Endometrial microvascular endothelial cells (primary cell): ENCODE results near the gene CHI3L1. TPM values are rescaled to one million over a fixed set of nuclear protein-coding genes. Genes with fewer than 3 reads are reported as not detected.

ENCODE experiments used
- in situ Hi-C: cut with HindIII; loops from 2 replicates; pipeline ENCODE4 v1.10.0; 2017; ENCODE audit warnings: low sequenced_read_pairs, low pct_unique_long_range_greater_than_20kb; ENCODE audit errors: inconsistent ontology term
- total RNA-seq: library from RNA; depleted of rRNA; stranded (reverse); fragments of >200 nt; gene quantifications from one replicate; pipeline ENCODE4 v1.2.3, GENCODE V29; 2015; ENCODE audit errors: inconsistent ontology term

Gene CHI3L1
- total RNA-seq, 1 donor from 2014 or later = not detected

DNA sequence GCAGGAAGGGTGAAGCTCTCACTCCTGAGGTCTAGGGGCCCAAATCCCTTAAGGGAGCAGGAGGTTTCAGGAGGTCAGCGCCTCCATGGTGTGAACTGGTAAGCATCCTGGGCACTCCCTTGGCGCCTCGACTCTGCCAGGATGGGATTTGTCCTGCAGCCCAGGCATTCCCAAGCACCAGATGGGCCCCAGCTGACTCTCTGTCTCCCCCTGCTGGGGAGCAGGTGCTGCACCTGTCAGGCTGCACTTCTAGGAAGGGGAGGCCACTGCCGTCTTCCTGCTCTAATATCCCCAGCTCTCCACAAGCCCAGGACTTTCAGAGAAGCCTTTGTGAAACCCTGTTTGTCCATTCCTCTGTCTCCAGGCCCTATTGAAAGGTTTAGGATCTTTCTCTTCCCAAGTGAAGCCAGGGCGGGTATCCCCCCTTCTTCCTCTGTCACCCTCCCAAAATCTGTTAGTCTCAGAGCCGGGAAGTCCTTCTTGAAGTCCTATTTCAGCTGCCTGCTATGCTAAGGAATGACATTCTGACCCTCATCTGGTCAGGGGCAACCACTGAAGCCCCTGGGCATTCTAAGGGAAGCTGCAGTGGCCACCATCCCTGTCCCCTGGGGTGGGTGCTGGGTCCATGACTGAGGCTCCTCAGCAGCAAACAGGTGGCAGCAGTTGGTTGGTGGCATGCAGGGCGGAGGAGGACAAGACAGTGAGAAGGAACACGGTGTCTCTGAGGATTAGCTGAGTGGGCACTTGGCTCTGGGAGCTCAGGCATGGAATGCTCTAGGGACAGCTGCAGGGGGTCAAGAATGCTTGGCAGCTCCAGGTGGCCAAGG is 14.1 kb downstream of the CHI3L1 start:
- in situ Hi-C loops = no loop called here

DNA sequence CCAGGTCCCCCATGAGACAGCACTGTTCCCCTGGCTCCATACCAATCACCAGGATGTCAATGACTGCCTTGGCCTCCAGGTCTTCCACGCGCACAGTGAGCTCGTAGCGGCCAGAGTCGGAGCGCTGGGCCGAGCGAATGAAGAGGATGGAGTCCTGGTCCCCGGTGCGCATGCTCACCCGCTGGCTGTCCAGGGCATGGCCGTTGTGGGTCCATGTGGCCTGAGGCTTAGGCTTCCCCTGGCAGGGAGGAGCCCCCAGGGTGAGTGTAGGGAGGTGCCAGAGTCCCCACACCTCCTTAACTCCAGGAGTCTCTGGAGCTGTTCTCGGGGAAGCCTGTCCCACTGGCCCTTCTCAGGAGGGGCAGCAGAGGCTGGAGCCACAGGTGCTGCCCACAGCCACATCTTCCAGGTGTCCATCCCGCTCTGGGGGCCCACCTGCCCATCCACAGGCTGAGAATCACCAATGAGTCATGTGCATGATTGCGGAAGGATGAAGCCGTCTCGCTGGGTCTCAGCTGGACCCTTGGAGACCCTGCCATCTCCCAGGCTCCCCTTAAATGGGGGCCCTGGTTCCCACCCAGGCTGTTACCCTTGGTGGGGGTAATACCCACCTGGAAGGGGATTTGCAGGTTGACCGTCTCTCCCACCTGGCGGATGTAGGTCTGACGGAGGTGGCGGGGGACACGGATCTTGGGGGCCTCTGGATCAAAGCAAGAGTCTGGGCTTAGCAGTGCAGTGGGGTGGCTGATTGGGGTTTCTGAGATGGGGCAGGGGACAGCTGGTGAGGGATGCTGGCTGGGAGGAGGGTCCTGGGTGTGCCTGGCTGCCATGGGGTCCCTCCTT is 14.9 kb downstream of the CHI3L1 start:
- in situ Hi-C loops = no loop called here

DNA sequence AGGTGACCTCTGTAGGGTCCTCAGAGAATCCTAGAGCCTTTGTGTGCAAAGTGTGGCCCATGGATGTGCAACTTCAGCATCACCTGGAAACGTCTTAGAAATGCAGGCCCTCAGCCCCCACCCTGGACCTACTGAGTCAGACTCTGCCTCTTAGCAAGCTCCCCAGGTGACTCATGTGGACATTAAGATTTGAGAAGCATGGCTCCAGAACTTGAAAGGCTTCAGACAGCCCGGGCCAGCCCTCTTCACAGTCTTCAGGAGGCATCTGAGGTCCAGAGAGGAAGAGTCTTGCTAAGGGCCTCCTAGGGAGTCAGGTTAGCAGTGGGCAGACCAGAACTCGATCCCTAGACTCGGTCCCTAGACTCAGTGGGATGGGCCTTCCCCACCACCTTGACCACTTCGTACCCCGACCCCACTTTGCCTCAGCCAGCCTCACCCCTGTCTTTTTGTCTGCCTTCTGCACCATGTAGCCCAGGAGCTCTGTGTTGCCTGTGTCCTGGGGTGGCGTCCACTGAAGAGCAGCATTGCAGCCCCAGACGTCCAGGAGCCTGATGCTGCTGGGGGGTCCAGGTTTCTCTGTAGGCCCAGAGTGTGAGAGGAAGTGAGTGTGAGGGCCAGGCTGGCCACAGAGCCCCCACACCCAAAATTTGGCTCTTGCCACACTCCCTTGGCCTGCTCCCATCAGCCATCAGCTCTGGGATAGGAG is 15.7 kb downstream of the CHI3L1 start:
- in situ Hi-C loops = no loop called here

DNA sequence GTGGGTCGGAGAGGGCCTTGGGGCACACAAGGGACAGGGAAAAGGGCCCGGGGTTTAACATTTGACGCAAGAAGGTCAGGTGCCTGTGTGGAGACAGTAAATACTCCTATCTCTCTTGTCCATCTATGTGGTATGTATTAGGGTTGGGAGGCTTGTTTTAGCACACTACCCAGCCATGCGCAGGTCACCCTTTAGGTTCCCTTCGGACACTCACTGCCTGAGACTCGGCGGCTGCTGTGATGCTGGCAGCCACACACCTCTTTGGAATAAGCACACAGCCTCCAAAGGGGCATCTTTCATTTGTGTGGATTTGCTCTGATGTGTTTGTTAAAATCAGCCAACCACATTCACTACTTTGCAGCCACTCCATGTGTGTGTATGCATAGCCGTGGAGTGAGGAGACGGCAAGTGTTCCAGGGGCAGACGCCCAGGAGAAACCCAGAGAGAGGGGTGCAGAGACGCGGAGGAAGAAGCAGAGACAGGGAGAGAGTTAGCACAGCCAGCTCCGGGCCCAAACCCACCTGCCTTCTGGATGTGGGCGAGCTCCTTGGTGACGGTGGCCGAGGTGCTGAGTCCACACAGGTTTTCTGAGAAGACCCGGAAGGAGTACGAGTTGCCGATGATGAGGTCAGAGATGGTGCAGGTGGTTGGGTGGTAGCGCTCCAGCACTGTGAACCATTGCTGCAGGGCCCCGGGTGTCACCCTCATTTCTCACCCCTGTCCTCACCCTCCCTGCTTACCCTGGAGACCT is 16.6 kb downstream of the CHI3L1 start:
- in situ Hi-C loops = no loop called here

DNA sequence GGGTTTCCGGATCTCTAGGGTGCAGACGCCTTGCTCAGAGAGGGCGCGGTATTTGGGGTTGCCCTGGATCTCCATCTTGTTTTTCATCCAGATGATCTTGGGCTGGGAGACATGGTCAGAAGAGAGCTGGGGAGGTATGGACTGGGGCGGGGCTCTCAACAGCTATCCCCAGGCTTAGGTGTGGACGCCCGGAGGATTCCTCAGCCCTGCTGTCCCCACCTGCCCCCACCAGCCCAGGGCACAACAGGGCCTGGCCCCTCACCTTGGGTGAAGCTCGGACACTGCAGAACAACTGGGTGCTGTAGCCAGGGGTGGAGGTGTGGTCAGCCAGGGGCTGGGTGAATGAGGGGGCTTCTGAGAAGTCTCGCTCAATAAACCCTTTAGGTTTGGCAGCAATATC is 17.5 kb downstream of the CHI3L1 start:
- in situ Hi-C loops = no loop called here

DNA sequence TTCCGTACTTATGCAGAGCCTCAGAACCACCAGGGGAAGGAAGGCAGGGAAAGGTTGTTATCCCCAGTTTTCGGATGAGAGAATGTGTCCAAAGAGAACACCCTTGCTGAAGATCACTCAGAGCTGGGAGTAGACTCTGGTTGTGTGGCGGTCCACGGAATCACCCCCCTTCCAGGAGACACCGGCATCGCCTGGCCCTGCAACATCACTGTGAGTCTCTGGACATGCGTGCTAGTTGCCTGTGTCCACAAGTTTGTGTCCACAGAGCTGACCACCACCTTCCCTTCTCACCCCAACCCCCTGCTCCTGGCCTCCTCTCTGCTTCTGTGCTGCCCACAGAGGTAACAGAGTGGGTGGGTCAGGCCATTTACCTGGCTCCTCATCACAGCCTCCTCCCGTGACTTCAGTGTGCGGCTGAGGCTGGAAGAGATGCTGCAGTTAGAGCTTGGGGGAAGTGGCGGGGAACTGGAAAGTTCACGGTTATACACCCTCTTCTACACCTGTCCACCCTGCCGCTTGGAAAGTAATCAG is 18.2 kb downstream of the CHI3L1 start:
- in situ Hi-C loops = no loop called here

DNA sequence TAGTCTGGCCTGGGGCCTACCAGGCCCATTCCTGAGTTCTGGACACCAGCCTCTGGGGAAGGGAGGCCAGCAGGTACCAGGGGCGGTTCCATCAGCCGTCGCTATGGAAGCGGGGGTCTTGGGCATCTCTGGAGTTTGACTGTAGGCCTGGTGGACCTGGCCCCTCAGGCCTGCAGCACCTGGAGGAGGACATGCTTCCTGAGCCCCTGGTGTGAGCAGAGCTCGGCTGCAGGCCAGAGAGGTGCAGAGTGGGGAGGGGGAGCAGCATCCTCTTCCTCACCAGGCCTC is 18.6 kb downstream of the CHI3L1 start:
- in situ Hi-C loops = no loop called here

DNA sequence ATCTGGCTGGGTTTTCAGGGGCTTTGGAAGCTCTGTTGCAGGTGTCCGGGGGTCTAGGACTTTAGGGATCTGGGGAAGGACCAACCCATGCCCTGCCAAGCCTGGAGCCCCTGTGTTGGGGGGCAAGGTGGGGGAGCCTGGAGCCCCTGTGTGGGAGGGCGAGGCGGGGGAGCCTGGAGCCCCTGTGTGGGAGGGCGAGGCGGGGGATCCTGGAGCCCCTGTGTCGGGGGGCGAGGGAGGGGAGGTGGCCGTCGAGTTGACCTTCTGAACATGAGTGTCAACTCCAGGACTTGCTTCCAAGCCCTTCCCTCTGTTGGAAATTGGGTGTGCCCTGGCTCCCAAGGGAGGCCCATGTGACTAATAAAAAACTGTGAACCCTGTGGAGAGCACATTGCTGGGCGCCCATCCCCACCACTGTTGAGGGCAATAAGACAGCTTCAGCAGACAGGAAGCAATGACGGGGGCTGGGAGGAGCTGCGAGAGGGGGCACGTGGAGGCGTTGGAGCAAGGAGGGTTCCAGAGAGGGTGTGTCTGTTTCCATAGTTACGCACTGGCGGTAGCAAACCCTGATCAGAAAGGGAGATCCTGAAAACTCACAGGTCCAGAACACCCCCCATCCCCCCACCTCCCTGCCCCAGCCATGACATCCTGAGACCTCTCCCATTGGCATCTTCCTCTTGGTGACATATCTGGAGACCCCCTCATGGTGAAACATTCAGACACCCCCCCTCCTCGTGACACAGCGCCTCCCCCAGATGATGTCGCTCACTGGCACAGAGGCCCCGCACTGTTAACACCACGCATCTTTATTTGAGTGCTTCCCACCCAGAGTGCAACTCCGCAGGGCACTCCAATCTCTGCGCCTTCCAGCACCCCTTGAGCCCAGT is 19.2 kb downstream of the CHI3L1 start:
- in situ Hi-C loops = no loop called here

DNA sequence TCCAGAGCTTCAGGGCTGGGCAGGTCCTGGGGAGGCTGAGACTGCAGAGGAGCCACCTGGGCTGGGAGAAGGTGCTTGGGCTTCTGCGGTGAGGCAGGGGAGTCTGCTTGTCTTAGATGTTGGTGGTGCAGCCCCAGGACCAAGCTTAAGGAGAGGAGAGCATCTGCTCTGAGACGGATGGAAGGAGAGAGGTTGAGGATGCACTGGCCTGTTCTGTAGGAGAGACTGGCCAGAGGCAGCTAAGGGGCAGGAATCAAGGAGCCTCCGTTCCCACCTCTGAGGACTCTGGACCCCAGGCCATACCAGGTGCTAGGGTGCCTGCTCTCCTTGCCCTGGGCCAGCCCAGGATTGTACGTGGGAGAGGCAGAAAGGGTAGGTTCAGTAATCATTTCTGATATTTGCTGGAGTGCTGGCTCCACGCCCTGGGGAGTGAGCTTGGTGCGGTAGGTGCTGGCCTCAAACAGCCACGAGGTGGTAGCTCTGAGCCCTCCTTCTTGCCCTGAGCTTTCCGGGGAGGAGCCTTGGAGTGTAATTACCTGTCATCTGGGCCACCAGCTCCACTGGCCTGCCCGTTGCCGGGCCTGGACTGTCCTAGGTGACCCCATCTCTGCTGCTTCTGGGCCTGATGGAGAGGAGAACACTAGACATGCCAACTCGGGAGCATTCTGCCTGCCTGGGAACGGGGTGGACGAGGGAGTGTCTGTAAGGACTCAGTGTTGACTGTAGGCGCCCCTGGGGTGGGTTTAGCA is 20.1 kb downstream of the CHI3L1 start:
- in situ Hi-C loops = no loop called here

DNA sequence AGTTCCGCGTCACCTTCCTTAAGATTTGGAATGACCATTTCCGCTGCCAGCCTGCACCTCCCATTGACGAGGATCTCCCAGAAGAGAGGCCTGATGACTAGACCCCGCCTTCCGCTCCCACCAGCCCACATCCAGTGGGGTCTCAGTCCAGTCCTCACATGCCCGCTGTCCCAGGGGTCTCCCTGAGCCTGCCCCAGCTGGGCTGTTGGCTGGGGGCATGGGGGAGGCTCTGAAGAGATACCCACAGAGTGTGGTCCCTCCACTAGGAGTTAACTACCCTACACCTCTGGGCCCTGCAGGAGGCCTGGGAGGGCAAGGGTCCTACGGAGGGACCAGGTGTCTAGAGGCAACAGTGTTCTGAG is 20.7 kb downstream of the CHI3L1 start:
- in situ Hi-C loops = no loop called here

DNA sequence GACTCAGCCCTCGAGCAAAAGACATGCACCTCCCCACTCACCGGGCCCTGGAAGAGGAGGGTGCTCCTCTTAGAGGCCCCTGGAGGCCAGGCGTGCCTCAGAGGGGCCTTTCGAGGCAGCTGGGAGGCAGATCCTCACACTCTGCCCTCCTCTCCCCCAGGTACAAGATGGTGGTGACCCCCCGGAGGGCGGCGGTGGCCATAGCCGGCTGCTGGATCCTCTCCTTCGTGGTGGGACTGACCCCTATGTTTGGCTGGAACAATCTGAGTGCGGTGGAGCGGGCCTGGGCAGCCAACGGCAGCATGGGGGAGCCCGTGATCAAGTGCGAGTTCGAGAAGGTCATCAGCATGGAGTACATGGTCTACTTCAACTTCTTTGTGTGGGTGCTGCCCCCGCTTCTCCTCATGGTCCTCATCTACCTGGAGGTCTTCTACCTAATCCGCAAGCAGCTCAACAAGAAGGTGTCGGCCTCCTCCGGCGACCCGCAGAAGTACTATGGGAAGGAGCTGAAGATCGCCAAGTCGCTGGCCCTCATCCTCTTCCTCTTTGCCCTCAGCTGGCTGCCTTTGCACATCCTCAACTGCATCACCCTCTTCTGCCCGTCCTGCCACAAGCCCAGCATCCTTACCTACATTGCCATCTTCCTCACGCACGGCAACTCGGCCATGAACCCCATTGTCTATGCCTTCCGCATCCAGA is 21.3 kb downstream of the CHI3L1 start:
- in situ Hi-C loops = no loop called here

DNA sequence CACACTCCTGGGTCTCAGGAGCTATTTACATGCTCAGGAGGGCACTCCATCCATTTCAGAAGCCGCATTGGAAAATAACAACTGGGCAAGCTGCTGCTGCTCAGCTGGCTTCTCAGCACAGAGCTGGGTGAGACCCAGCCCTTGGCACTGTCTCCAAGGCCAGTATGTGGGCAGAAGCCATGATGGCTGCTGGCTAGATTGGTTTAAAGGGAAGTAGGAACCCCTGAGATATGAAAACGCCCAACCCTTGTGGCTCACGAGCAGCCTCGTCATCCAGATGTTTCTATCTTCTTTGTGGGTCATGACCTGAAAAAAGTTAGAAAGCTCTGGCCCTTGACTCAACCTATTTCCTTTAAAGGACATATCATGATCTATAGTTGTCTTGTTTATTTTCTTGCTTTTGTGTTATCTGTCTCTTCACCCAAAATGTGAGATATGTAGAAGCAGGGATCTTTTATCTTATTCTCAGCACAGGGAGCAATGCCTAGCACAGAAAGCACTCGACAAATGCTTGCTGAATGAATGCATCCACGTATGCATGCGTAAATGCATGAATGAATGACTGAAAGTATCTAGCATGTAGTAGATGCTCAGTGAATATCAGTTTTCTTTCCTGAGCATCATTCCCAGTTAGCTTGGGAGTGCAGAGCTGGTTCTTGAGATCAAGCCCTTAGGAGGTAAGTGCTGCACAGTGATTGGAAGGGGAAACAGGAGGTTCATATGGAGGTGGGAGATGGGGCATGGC is 22.4 kb downstream of the CHI3L1 start:
- in situ Hi-C loops = no loop called here

DNA sequence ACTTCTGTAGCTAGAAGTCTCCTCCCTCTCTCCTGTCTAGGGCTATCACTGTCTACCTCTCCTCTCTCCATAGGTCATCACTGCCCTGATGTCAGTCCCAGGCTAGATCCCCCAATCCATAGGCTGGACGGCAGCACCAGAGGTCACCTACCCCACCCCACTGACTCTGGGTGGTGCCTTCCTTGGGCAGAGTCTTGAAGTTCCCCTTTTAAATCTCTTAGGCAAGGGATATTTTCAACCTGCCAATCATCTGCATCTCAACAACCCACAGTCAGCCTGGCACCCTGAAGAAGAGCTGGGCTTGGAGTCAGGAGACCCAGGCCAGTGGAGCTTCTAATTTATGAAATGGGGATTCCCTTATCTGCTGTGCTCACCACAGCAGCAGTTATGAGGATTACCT is 24.1 kb downstream of the CHI3L1 start:
- in situ Hi-C loops = no loop called here

DNA sequence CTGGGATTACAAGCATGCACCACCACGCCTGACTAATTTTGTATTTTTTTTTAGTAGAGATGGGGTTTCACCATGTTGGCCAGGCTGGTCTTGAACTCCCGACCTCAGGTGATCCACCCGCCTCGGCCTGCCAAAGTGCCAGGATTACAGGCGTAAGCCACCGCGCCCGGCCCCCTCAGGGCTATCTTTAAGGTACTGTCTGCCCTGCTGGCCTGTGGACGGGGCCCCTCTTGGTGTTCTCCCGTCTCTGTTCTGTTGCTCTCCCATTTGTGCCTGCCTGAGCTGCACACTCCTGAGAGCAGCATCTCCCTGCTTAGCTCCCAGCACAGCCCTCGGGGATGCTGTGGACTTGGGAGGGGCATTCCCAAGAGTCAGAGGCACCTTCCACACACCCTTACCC is 24.8 kb downstream of the CHI3L1 start:
- in situ Hi-C loops = no loop called here

DNA sequence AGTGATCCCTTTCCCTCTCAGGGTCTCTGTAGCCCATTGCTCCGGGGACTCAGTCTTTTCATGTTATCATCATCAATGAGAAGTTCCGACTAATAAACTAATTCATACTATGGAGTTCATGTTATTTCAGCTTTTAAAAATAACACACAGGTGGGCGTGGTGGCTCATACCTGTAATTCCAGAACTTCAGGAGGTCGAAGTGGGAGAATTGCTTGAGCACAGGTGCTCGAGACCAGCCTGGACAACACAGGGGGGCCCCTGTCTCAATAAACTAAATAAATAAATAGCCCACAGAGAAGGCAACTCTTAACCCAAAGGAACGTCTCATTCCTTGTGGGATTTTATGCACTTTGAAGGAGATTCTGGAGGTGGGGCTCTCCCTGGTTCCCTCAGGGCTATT is 25.3 kb downstream of the CHI3L1 start:
- in situ Hi-C loops = no loop called here

DNA sequence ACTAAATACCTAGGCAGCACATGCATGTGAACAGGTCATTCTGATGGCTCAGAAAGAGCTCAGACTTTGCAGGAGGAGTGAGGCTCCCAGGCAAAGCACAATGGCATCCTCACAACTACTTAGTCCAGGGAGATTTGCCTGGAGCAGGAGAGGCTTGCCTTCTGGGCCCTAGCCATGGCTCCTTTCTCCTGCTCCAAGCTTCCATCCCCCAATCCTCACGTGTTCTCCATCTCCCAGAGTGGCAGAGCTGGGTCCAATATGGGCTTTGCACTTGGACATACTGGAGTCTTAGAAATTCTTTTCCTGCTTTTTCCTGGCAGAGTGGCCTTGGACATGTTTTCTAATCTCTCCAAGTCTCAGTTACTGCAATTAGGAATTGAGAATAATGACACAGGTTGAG is 26.7 kb downstream of the CHI3L1 start:
- in situ Hi-C loops = no loop called here
